Measurements from ENCODE around the gene STAU1. TPM values are rescaled to one million over a fixed set of nuclear protein-coding genes. Genes with fewer than 3 reads are reported as not detected.
A peak's percentile ranks its signal among the peaks of the same experiment; 100 is the strongest.

The STAU1 gene
- total RNA-seq, 4 donors from 2014 or later: 51.4 to 65.6 (median 58.7) TPM

DNA sequence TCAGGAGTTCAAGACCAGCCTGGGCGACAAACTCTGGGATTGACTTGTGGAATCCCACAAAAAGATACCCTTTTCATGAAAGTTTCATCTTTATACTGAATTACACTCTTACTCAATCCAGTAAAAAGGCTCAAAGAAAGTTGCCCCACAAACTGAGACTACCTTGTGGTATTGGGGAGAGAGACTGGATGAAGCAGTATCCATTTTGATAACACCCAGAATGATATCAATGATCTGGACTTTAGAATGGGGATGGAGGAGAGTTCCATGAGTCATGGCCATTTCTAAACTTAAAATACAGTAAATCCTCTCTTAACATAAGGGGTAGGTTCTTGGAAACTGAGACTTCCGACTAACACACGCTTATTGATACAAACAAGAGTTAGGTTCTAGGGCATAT, 4.7 kb downstream of the STAU1 start:
- DNase-seq: no peak
- intact Hi-C loops (cut with DNase I): no loop called here
- H3K4me3 ChIP-seq: no peak overlapping the region
- no peaks in the 10 kb centered on the region for H3K9me3 ChIP-seq
- no peaks in the 10 kb centered on the region for H3K27me3 ChIP-seq
- H3K27ac ChIP-seq: no peak overlapping the region
- WGBS, 2 donors: 89 to 91% methylated on average over 3 of the region's 3 CpGs
- TF ChIP-seq, protein P1, sequence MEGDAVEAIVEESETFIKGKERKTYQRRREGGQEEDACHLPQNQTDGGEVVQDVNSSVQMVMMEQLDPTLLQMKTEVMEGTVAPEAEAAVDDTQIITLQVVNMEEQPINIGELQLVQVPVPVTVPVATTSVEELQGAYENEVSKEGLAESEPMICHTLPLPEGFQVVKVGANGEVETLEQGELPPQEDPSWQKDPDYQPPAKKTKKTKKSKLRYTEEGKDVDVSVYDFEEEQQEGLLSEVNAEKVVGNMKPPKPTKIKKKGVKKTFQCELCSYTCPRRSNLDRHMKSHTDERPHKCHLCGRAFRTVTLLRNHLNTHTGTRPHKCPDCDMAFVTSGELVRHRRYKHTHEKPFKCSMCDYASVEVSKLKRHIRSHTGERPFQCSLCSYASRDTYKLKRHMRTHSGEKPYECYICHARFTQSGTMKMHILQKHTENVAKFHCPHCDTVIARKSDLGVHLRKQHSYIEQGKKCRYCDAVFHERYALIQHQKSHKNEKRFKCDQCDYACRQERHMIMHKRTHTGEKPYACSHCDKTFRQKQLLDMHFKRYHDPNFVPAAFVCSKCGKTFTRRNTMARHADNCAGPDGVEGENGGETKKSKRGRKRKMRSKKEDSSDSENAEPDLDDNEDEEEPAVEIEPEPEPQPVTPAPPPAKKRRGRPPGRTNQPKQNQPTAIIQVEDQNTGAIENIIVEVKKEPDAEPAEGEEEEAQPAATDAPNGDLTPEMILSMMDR (IDR thresholded peaks at IDR 0.05): no peak
- no peak for TF ChIP-seq POLR2A (IDR thresholded peaks at IDR 0.05)
- H3K36me3 ChIP-seq: peaks cover 0 to 11% (median 0%) of the 10 kb centered on the region in 3 donors
- H3K4me1 ChIP-seq: peaks cover 8 to 84% (median 28%) of the 10 kb centered on the region in 3 donors

DNA sequence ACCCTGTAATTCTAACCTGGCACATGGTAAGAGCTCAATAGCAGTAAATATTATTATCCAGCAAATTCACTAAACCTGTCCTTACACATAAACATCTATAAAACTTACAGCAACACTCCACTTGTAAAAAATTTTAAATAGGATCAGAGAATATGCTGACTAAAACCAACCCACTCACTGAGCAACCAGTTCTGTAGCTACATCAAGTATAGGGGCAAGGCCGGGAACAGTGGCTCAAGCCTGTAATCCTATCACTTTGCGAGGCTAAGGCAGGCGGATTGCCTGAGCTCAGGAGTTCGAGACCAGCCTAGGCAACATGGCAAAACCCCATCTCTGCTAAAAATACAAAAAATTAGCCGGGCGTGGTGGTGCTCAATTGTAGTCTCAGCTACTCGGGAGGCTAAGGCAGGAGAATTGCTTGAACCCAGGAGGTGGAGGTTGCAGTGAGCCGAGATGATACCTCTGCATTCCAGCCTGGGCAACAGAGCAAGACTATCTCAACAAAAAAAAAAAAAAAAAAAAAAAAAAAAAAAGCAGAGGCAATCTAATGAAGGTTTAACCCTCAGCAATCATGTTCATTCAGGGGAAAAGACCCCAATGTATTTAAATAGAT, 6.8 kb downstream of the STAU1 start:
- Histone ChIP-seq H3K4me1 (peaks cover 5 to 75% (median 28%) of the 10 kb centered on the region in 3 donors), H3K9me3 (no peaks in the 10 kb centered on the region), H3K27ac (no peak overlapping the region), H3K4me3 (no peak overlapping the region), H3K27me3 (no peaks in the 10 kb centered on the region), H3K36me3 (peaks cover 0 to 23% (median 0%) of the 10 kb centered on the region in 3 donors)
- no peak for TF ChIP-seq POLR2A (IDR thresholded peaks at IDR 0.05)
- DNase-seq: no peak
- 61 to 88% methylated on average over 2 to 8 of the region's 8 CpGs for WGBS, 2 donors
- intact Hi-C loops (cut with DNase I): no loop called here

DNA sequence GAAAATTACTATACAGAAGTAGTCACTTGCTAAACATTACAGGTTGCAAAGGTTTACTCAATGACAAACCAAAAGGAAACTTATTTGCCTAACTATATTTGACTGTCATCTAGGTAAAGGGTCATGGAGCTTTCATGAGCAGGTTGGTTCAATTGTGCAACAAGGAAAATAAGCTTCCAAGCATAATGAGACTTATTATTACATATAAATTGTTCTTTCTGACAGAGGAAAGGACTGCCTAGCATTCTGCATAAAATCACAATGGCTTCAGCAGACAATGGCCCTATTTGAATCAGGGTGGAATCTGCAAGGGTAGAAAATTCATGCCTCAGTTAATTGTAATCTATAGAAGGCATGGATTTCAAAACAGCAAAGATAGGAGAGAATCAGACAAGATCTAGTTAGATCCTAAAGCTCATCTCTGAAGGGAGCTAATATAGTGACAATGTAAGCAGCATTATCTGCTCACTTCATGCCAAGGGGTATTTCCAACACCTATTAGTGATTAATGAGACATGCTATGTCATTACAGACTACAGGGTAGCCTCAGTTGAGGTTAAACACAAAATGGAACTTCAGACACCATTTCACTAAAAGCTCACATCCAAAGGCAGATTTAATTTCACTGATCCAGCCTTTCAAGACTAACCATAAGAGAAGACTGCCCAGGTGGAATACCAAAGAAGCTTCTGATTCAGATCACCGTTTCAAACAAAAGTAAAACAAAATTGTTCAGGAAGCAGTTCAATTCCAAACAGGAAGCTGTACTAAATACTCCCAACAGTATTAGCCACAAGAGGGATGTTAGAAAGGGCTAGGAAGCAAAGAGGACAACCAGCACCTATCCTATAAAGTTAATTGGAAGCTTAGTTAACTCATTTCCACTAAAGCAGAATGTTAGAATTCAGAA, 8.5 kb downstream of the STAU1 start:
- Histone ChIP-seq H3K27ac (peak overlapping the region; percentile 11 to 61 (median 47)), H3K27me3 (no peaks in the 10 kb centered on the region), H3K36me3 (peaks cover 0 to 17% (median 0%) of the 10 kb centered on the region in 3 donors), H3K9me3 (no peaks in the 10 kb centered on the region), H3K4me3 (no peak overlapping the region), H3K4me1 (peaks cover 0 to 57% (median 21%) of the 10 kb centered on the region in 3 donors)
- intact Hi-C loops (cut with DNase I): no loop called here
- 5 to 15% methylated on average over 1 of the region's 1 CpG for WGBS, 2 donors
- TF ChIP-seq, protein P1 (IDR thresholded peaks at IDR 0.05): no peak
- DNase-seq: no peak

DNA sequence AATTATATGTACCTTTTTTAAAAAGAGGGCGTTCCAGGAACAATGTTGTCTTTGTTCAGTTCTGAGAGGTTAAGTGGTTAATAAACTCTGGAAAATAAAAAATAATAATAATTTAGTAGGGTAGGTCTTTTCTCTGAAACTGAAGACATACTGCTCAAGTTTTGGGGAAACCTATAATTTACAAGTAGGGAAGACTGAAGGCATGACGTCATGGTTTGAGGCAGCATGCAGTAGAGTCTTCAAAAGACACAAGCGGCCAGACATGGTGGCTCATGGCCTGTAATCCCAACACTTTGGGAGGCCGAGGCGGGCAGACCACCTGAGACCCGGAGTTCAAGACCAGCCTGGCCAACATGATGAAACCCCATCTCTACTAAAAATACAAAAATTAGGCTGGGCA, 14.0 kb downstream of the STAU1 start:
- DNase-seq: no peak
- Histone ChIP-seq H3K27me3 (no peaks in the 10 kb centered on the region), H3K4me3 (no peak overlapping the region), H3K36me3 (peaks cover 0 to 42% (median 0%) of the 10 kb centered on the region in 3 donors), H3K4me1 (peaks cover 0 to 6% (median 0%) of the 10 kb centered on the region in 3 donors), H3K9me3 (no peaks in the 10 kb centered on the region), H3K27ac (no peak overlapping the region)
- intact Hi-C loops (cut with DNase I): no loop called here
- TF ChIP-seq, protein P1 (IDR thresholded peaks at IDR 0.05): no peak
- no peak for TF ChIP-seq POLR2A (IDR thresholded peaks at IDR 0.05)
- 94 to 98% methylated on average over 6 of the region's 6 CpGs for WGBS, 2 donors

DNA sequence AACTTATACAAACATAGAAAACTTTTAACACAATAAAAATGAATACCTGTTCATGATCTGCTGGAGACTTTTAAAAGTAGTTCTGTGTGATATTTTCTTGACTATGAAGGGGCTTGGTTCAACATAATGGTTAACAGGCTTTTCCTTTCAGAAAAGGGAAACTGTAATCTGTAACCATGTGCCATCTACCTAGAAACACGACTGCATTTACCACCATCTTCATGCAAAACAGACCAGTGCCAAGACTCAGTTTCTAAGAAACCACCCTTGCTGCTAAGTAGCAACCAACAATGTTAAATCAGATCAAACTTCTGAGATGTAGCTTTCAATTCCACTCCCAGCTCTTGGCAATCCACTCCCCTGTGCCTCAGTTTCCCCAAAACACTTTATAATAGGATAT, 15.7 kb downstream of the STAU1 start:
- intact Hi-C loops (cut with DNase I): no loop called here
- Histone ChIP-seq H3K27ac (no peak overlapping the region), H3K9me3 (no peaks in the 10 kb centered on the region), H3K27me3 (no peaks in the 10 kb centered on the region), H3K4me1 (peaks cover 8 to 19% (median 8%) of the 10 kb centered on the region in 3 donors), H3K4me3 (no peak overlapping the region), H3K36me3 (peaks cover 0 to 27% (median 0%) of the 10 kb centered on the region in 3 donors)
- WGBS, 2 donors: 15 to 32% methylated on average over 1 of the region's 1 CpG
- DNase-seq: no peak
- TF ChIP-seq, protein P1 (IDR thresholded peaks at IDR 0.05): no peak
- no peak for TF ChIP-seq POLR2A (IDR thresholded peaks at IDR 0.05)
